NCI-H774 (cell line): ENCODE data around the gene NECTIN4.
A peak's percentile ranks its signal among the peaks of the same experiment; 100 is the strongest.

Experiments
- DNase-seq: peaks from one replicate; lab custom pipeline; 2025; lab: John Stamatoyannopoulos, UW

The NECTIN4 gene

DNA sequence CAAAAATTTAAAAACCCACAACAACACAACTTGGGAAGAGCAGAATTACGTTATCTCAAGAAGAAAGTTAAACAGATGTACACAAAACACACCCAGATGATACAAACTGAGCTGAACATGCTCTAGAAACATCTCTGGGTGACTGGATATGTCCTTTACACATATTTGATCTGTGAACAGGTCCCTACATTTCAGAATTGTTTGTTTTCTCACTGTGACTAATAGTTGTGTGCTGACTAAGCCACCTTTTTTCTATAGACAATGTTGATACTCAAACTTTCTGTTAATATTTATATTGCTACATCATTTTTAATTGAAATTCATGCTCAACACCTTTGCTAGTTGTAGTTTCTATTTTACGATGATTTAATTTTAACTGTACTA lies 67.4 kb downstream of the NECTIN4 start:
- no peak for DNase-seq

- DNase-seq: peak; percentile 99
These were observed 68.0 kb downstream of the NECTIN4 start for GRCh38 chr1:161021165-161021969.
